ENCODE measurements around the gene ADCK1.
"Not testable (repeated sequence)": the region's sequence is repeated elsewhere in the genome, so short reads cannot be mapped to it uniquely, and the experiment has no call there.

The ADCK1 gene

GRCh38 chr14:77799863-77800730, at the start of gene ADCK1:
Gene ADCK1 (plus strand): TSS chr14:77800109. CDS start chr14:77818979, 18,870 bp downstream.
- DNase-seq (ENCODE audit: low spot score) = peak; percentile 81

GRCh38 chr14:77752266-77752665, 47.6 kb upstream of the ADCK1 start:
- DNase-seq (ENCODE audit: low spot score) = no peak

- DNase-seq (ENCODE audit: low spot score) = no peak
Measured at GRCh38 chr14:77752799-77753516, 47.0 kb upstream of the ADCK1 start.

- DNase-seq (ENCODE audit: low spot score) = peak; percentile 83
Measured at GRCh38 chr14:77760381-77761204, 39.3 kb upstream of the ADCK1 start, which contains the start of gene SNW1. Gene SNW1 (minus strand): TSS chr14:77761156. CDS start chr14:77761127, 29 bp downstream.

- peak; percentile 63 for DNase-seq (ENCODE audit: low spot score)
Measured at GRCh38 chr14:77761205-77761931, 38.5 kb upstream of the ADCK1 start.

GRCh38 chr14:77763316-77763715, 36.6 kb upstream of the ADCK1 start:
- no peak for DNase-seq (ENCODE audit: low spot score)

- DNase-seq (ENCODE audit: low spot score) = no peak
Measured at GRCh38 chr14:77763978-77764377, 35.9 kb upstream of the ADCK1 start.

GRCh38 chr14:77768442-77769069, 31.4 kb upstream of the ADCK1 start:
- not testable (repeated sequence) for DNase-seq (ENCODE audit: low spot score)

- not testable (repeated sequence) for DNase-seq (ENCODE audit: low spot score)
Measured at GRCh38 chr14:77773966-77774365, 25.9 kb upstream of the ADCK1 start.

- DNase-seq (ENCODE audit: low spot score) = no peak
Measured at GRCh38 chr14:77782202-77782601, 17.7 kb upstream of the ADCK1 start.

- DNase-seq (ENCODE audit: low spot score) = no peak
Measured at GRCh38 chr14:77786148-77786547, 13.8 kb upstream of the ADCK1 start.

GRCh38 chr14:77790566-77791224, 9.2 kb upstream of the ADCK1 start:
- DNase-seq (ENCODE audit: low spot score) = no peak

GRCh38 chr14:77791225-77791600, 8.7 kb upstream of the ADCK1 start:
- no peak for DNase-seq (ENCODE audit: low spot score)

GRCh38 chr14:77793255-77793654, 6.7 kb upstream of the ADCK1 start:
- DNase-seq (ENCODE audit: low spot score) = not testable (repeated sequence)

- no peak for DNase-seq (ENCODE audit: low spot score)
Measured at GRCh38 chr14:77794357-77794756, 5.6 kb upstream of the ADCK1 start.

GRCh38 chr14:77799456-77799855, 453 bp upstream of the ADCK1 start:
- not testable (repeated sequence) for DNase-seq (ENCODE audit: low spot score)

GRCh38 chr14:77800814-77801213, 905 bp downstream of the ADCK1 start:
- DNase-seq (ENCODE audit: low spot score) = no peak

GRCh38 chr14:77804592-77804991, 4.7 kb downstream of the ADCK1 start:
- DNase-seq (ENCODE audit: low spot score) = peak; percentile 50

- no peak for DNase-seq (ENCODE audit: low spot score)
Measured at GRCh38 chr14:77805706-77806105, 5.8 kb downstream of the ADCK1 start.

GRCh38 chr14:77808250-77808649, 8.3 kb downstream of the ADCK1 start:
- DNase-seq (ENCODE audit: low spot score) = no peak
